K562 (cell line): Measurements from ENCODE around the gene PYGM.

Experiments used
- CEBPB ChIP-seq: fragments of 450-650 bp; IDR thresholded peaks from 2 replicates; pipeline ENCODE4 v1.6.1; 2016; ENCODE audit warnings: missing genetic modification characterization, missing compliant biosample characterization
- EZH2 ChIP-seq: IDR thresholded peaks from 2 replicates; pipeline ENCODE4 v1.6.1; 2012; ENCODE audit warnings: low read depth, mild to moderate bottlenecking, inconsistent platforms, low read length, borderline replicate concordance
- GABPB1 ChIP-seq: sonication (generic); formaldehyde crosslinking; IDR thresholded peaks from 2 replicates; pipeline ENCODE4 v1.8.0; 2022; ENCODE audit warnings: mild to moderate bottlenecking, missing genetic modification reagents
- JUNB ChIP-seq: fragments of 450-650 bp; formaldehyde crosslinking; conservative IDR thresholded peaks from 2 replicates; pipeline ENCODE4 v1.4.0; 2020; ENCODE audit warnings: mild to moderate bottlenecking
- NFIC ChIP-seq: fragments of 450-650 bp; IDR thresholded peaks from 2 replicates; pipeline ENCODE4 v1.6.1; 2017; ENCODE audit warnings: mild to moderate bottlenecking, inconsistent platforms
- NR2F6 ChIP-seq: fragments of 450-650 bp; formaldehyde crosslinking; IDR thresholded peaks from 2 replicates; pipeline ENCODE4 v1.4.0; 2020; ENCODE audit warnings: mild to moderate bottlenecking
- PHF8 ChIP-seq: fragments of 200-600 bp; sonication (generic); IDR thresholded peaks from 2 replicates; pipeline ENCODE4 v1.6.1; 2012; ENCODE audit warnings: mixed run types, mild to moderate bottlenecking, inconsistent platforms, low read length, moderate library complexity, borderline replicate concordance
- SETDB1 ChIP-seq: IDR thresholded peaks from one replicate; pipeline ENCODE4 v1.6.1; 2012; ENCODE audit warnings: low read length, control low read depth, inconsistent platforms
- TAF1 ChIP-seq: IDR thresholded peaks from 2 replicates; pipeline ENCODE4 v1.6.1; 2011; ENCODE audit warnings: mild to moderate bottlenecking, low read length, moderate library complexity; ENCODE audit not compliant: insufficient read depth, control insufficient read depth, severe bottlenecking; ENCODE audit errors: extremely low read depth
- ZFX ChIP-seq: sonication (generic); formaldehyde crosslinking; IDR thresholded peaks from 2 replicates; pipeline ENCODE4 v1.8.0; 2022; ENCODE audit warnings: mild to moderate bottlenecking, missing genetic modification reagents, moderate library complexity
- ZNF785 ChIP-seq: fragments of 250-450 bp; sonication (Bioruptor Pico); IDR thresholded peaks from 2 replicates; pipeline ENCODE4 v1.4.0; 2020; ENCODE audit warnings: mild to moderate bottlenecking
- ZNF830 ChIP-seq: fragments of 250-450 bp; sonication (Bioruptor Pico); IDR thresholded peaks from 2 replicates; pipeline ENCODE4 v1.5.0; 2021; ENCODE audit warnings: mild to moderate bottlenecking
- TF ChIP-seq, protein P1 (sequence below), 3 experiments: IDR thresholded peaks in 2 of 3; conservative IDR thresholded peaks in 1 of 3; 2 replicates each; pipeline ENCODE4 v1.5.1; 2011 to 2012; ENCODE audit warnings: low read length in 3 of 3, mild to moderate bottlenecking in 3 of 3, control low read depth in 2 of 3, improper control_type of control experiment in 1 of 3, inconsistent platforms in 1 of 3, low read depth in 1 of 3, mixed read lengths in 1 of 3, moderate library complexity in 1 of 3; ENCODE audit not compliant: insufficient read depth in 2 of 3

DNA sequence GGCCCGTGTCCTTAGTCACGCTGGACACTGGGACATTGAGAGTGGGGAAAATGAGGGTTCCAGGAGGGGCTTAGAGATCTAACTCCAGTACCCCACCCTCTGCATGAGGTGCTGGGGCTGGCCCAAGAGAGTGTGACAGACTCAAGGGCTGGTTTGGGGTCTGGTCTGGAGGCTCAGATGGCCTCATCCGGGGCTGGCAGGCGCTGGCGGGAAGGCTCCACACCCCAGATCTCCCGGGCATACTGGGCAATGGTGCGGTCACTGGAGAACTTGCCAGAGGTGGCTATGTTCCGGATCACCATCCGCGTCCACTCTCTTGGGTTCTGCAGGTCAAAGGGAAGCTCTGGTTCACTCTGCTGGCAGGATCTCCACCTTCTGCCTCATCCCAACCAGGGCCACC is 13.3 kb downstream of the PYGM start:
- no peak for TF ChIP-seq JUNB (CRISPR knock-in tag)
- no peak for TF ChIP-seq PHF8
- no peak for TF ChIP-seq CEBPB (tag)
- TF ChIP-seq, protein P1, sequence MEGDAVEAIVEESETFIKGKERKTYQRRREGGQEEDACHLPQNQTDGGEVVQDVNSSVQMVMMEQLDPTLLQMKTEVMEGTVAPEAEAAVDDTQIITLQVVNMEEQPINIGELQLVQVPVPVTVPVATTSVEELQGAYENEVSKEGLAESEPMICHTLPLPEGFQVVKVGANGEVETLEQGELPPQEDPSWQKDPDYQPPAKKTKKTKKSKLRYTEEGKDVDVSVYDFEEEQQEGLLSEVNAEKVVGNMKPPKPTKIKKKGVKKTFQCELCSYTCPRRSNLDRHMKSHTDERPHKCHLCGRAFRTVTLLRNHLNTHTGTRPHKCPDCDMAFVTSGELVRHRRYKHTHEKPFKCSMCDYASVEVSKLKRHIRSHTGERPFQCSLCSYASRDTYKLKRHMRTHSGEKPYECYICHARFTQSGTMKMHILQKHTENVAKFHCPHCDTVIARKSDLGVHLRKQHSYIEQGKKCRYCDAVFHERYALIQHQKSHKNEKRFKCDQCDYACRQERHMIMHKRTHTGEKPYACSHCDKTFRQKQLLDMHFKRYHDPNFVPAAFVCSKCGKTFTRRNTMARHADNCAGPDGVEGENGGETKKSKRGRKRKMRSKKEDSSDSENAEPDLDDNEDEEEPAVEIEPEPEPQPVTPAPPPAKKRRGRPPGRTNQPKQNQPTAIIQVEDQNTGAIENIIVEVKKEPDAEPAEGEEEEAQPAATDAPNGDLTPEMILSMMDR (IDR thresholded peaks at IDR 0.05 in 2 of 3, conservative IDR thresholded peaks at IDR 0.05 in 1 of 3; ENCODE audit: insufficient read depth in 2 of 3, low read depth in 1 of 3, low read length in 3 of 3): no peak
- no peak for TF ChIP-seq NR2F6 (CRISPR knock-in tag)
- TF ChIP-seq SETDB1: no peak
- TF ChIP-seq TAF1: no peak
- no peak for TF ChIP-seq GABPB1 (CRISPR knock-in tag)
- no peak for TF ChIP-seq ZNF785 (CRISPR knock-in tag)
- TF ChIP-seq NFIC: no peak
- TF ChIP-seq ZNF830 (CRISPR knock-in tag): no peak
- TF ChIP-seq EZH2: no peak
- TF ChIP-seq ZFX: no peak
